Measurements from ENCODE around the gene PDGFC.

DNA sequence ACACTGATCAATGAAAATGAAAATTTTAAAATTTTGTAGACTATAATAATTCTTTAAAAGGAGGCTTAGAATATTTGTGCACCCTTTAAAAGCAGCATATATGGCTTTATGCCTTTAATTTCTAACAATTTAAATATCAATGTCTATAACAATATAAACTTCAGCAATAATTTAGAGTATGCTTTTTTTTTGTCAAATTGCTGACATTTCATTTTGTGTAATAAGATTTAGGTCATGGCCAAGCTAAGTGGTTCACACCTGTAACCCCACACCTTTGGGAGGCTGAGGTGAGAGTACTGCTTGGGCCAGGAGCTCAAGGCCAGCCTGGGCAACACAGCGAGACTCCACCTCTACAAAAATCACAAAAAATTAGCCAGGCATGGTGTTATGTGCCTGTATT, 86.2 kb downstream of the PDGFC start:
- no peak for TF ChIP-seq CTCF (IDR thresholded peaks at IDR 0.05)
- TF ChIP-seq, protein P1, sequence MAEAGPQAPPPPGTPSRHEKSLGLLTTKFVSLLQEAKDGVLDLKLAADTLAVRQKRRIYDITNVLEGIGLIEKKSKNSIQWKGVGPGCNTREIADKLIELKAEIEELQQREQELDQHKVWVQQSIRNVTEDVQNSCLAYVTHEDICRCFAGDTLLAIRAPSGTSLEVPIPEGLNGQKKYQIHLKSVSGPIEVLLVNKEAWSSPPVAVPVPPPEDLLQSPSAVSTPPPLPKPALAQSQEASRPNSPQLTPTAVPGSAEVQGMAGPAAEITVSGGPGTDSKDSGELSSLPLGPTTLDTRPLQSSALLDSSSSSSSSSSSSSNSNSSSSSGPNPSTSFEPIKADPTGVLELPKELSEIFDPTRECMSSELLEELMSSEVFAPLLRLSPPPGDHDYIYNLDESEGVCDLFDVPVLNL (CRISPR knock-in tag; IDR thresholded peaks at IDR 0.05; ENCODE audit: borderline replicate concordance, low read depth) = no peak

Data from WTC11 (cell line).